ENCODE results near the gene CLNK. TPM values are rescaled to one million over a fixed set of nuclear protein-coding genes. Genes with fewer than 3 reads are reported as not detected.

The CLNK gene, protein sequence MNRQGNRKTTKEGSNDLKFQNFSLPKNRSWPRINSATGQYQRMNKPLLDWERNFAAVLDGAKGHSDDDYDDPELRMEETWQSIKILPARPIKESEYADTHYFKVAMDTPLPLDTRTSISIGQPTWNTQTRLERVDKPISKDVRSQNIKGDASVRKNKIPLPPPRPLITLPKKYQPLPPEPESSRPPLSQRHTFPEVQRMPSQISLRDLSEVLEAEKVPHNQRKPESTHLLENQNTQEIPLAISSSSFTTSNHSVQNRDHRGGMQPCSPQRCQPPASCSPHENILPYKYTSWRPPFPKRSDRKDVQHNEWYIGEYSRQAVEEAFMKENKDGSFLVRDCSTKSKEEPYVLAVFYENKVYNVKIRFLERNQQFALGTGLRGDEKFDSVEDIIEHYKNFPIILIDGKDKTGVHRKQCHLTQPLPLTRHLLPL
- total RNA-seq = not detected in 2 replicates

DNA sequence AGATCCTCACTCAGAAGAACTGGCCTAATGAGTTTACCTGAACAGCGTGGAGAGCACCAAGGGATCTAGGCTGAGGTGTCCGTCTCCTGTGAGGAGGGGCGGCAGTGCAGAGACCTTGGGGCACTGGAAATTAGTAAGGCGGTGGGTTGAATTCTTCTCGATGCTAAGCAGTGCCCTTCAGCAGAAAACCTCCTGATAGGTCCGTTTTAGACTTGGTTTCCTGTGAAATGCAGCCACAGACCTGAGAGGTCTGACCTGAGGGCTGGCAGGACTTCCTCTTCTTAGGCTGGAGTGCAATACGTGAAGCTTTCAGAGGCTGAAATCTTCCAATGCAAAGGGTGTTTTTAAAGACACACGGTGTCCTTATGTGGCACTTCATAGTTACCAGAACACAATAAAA lies at the start of gene CLNK:
CLNK (minus strand) TSS at position 138 of the 400 bp plus-strand sequence. CDS start 16,899 bp downstream, outside the sequence.

DNA sequence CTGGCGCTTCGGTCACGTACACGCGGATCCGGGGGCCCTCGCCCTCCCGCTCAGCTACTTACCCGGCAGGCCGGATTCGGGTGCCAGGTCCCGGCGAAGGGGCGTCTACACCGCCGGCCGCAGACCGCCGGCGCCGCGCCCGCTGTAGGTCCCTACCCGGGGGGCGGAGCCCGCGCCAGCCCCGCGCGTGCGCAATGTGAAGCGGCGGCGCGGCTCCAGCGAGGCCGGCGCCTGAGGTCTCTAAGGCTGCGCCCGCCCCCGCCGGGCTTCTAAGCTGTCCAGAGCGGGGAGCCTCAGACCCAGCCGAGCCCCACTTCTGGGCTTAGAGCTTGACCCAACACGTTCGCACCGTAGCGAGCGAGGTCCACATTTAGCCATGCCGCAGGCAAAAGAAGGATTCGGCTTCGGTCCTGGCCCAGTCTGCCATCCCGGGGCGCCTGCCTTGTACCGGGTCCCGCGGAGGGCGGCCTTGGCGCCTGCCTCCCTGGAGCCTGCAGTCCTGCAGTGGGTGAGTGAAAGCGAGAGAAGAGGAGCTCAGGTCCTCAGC lies 227.2 kb downstream of the CLNK start, which contains the start of gene ZNF518B:
ZNF518B (minus strand) TSS at position 172 of the 547 bp plus-strand sequence. CDS start 11,098 bp downstream, outside the sequence.

Other genes with a start within 250 kb of the CLNK start
- 16.9 and 26.8 TPM in 2 replicates for gene ZNF518B, start 227.3 kb downstream of the CLNK start, total RNA-seq

Measured in aortic smooth muscle cell (primary cell).